ENCODE measurements around the gene SPDYC.

Gene SPDYC

DNA sequence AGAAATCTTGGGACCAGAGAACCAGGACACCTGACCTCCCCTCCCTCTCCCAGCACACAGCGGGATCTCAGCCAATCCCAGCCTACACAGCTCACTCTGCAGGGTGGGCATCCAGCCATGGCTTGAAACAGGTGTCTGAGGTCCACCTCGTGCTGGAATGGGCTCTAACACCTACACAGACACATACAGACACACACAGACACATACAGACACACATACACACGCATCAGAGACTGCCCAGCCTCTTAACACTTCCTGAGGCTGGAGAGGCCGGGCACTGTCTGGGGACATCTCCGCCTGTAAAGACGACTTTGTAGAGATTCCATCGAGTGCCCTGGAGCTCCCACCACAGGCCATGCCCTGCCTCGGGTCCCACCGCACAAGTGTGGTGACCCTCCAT is 48.4 kb downstream of the SPDYC start:
- H3K27ac ChIP-seq, result no peak overlapping the region
- H2AFZ ChIP-seq (ENCODE audit: low read depth), result no peak overlapping the region
- no peak overlapping the region for H3K9ac ChIP-seq
- H3K4me3 ChIP-seq (IDR thresholded peaks at IDR 0.05; ENCODE audit: insufficient read depth, low read depth, low read length), result no peak overlapping the region
- H3K36me3 ChIP-seq (ENCODE audit: insufficient read depth), result no peaks in the 10 kb centered on the region
- no peak overlapping the region for H3K4me2 ChIP-seq
- TF ChIP-seq, protein P1, sequence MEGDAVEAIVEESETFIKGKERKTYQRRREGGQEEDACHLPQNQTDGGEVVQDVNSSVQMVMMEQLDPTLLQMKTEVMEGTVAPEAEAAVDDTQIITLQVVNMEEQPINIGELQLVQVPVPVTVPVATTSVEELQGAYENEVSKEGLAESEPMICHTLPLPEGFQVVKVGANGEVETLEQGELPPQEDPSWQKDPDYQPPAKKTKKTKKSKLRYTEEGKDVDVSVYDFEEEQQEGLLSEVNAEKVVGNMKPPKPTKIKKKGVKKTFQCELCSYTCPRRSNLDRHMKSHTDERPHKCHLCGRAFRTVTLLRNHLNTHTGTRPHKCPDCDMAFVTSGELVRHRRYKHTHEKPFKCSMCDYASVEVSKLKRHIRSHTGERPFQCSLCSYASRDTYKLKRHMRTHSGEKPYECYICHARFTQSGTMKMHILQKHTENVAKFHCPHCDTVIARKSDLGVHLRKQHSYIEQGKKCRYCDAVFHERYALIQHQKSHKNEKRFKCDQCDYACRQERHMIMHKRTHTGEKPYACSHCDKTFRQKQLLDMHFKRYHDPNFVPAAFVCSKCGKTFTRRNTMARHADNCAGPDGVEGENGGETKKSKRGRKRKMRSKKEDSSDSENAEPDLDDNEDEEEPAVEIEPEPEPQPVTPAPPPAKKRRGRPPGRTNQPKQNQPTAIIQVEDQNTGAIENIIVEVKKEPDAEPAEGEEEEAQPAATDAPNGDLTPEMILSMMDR (conservative IDR thresholded peaks at IDR 0.05; ENCODE audit: low read depth, low read length), result no peak
- no peaks in the 10 kb centered on the region for H3K4me1 ChIP-seq (ENCODE audit: low read depth, poor library complexity, severe bottlenecking)
- H4K20me1 ChIP-seq (ENCODE audit: insufficient read depth), result no peaks in the 10 kb centered on the region
- no peaks in the 10 kb centered on the region for H3K79me2 ChIP-seq (ENCODE audit: insufficient read depth, low read depth)
- H3K27me3 ChIP-seq (ENCODE audit: insufficient read depth, low read depth), result no peaks in the 10 kb centered on the region

DNA sequence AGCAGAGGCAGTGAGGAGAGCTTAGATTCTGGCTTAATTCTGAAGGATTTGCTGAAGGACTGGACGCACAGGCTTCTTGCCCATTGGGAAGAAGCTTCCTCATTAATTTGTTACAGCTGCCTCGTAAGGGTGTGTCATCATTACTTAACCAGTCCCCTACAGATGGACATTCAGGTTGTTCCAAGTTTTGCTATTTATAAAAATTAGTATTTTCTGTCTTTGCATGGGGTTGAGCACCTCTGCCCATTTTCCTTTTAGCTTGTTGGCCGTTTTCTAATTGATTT is 49.8 kb downstream of the SPDYC start:
- Histone ChIP-seq H3K79me2 (ENCODE audit: insufficient read depth, low read depth) (no peaks in the 10 kb centered on the region), H3K36me3 (ENCODE audit: insufficient read depth) (no peaks in the 10 kb centered on the region), H3K27me3 (ENCODE audit: insufficient read depth, low read depth) (no peaks in the 10 kb centered on the region), H3K4me2 (no peak overlapping the region), H4K20me1 (ENCODE audit: insufficient read depth) (no peaks in the 10 kb centered on the region), H3K27ac (no peak overlapping the region), H3K9ac (no peak overlapping the region), H3K4me1 (ENCODE audit: low read depth, poor library complexity, severe bottlenecking) (no peaks in the 10 kb centered on the region), H2AFZ (ENCODE audit: low read depth) (no peak overlapping the region), H3K4me3 (IDR thresholded peaks at IDR 0.05; ENCODE audit: insufficient read depth, low read depth, low read length) (no peak overlapping the region)
- TF ChIP-seq, protein P1 (conservative IDR thresholded peaks at IDR 0.05; ENCODE audit: low read depth, low read length), result no peak

DNA sequence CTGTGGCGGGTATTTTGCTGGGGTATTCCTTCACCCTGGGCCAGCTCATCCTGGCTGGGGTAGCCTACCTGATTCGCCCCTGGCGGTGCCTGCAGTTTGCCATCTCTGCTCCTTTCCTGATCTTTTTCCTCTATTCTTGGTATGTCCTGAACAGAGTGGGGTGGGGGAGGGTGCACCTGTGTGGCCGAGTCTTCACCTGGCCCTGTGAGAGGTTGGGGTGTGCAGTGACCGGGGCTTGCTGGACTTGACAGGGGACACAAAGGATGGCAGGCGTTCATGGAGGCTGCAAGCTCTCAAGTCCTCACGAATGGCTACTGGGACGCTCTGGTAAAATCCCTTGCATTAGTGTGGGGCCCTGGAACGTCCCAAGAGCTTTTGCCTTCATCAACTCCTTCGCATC is 51.0 kb downstream of the SPDYC start:
- Histone ChIP-seq H3K9ac (no peak overlapping the region), H3K27ac (no peak overlapping the region), H3K4me2 (no peak overlapping the region), H3K4me3 (IDR thresholded peaks at IDR 0.05; ENCODE audit: insufficient read depth, low read depth, low read length) (no peak overlapping the region), H3K79me2 (ENCODE audit: insufficient read depth, low read depth) (no peaks in the 10 kb centered on the region), H3K4me1 (ENCODE audit: low read depth, poor library complexity, severe bottlenecking) (peaks cover 4% of the 10 kb centered on the region), H3K36me3 (ENCODE audit: insufficient read depth) (no peaks in the 10 kb centered on the region), H4K20me1 (ENCODE audit: insufficient read depth) (no peaks in the 10 kb centered on the region), H2AFZ (ENCODE audit: low read depth) (no peak overlapping the region), H3K27me3 (ENCODE audit: insufficient read depth, low read depth) (peaks cover 6% of the 10 kb centered on the region; the same call in 1 of the 2 replicates)
- TF ChIP-seq, protein P1 (conservative IDR thresholded peaks at IDR 0.05; ENCODE audit: low read depth, low read length), result no peak
